Muscle layer of duodenum (tissue), 2 donors: ENCODE measurements around the gene ALDH7A1.

Experiments
- H3K27ac ChIP-seq: one replicate; pipeline ENCODE4 v1.7.0; 2013; ENCODE audit warnings: mild to moderate bottlenecking, low read length
- H3K27me3 ChIP-seq: one replicate; pipeline ENCODE4 v1.7.0; 2013; ENCODE audit warnings: low read depth, mild to moderate bottlenecking, control low read depth, low read length
- H3K36me3 ChIP-seq, 2 donors: one replicate each; pipeline ENCODE4 v1.7.0; 2013; ENCODE audit warnings: low read length in 2 of 2, control low read depth in 1 of 2, mild to moderate bottlenecking in 1 of 2; ENCODE audit not compliant: insufficient read depth in 2 of 2, control insufficient read depth in 1 of 2
- H3K4me1 ChIP-seq, 2 donors: one replicate each; pipeline ENCODE4 v1.7.0; 2013; ENCODE audit warnings: low read length in 2 of 2, mild to moderate bottlenecking in 2 of 2, control low read depth in 1 of 2, moderate library complexity in 1 of 2; ENCODE audit not compliant: insufficient read depth in 2 of 2, control insufficient read depth in 1 of 2
- H3K4me3 ChIP-seq, 2 donors: one replicate each; pipeline ENCODE4 v1.7.0; 2013; ENCODE audit warnings: low read length in 2 of 2, low read depth in 1 of 2, mild to moderate bottlenecking in 1 of 2
- H3K9me3 ChIP-seq, 2 donors: one replicate each; pipeline ENCODE4 v1.7.0; 2013; ENCODE audit warnings: low read length in 2 of 2, control low read depth in 1 of 2, mild to moderate bottlenecking in 1 of 2; ENCODE audit not compliant: control insufficient read depth in 1 of 2
- donor health status: healthy.

The ALDH7A1 gene

GRCh38 chr5:126484253-126484652 is 110.8 kb downstream of the ALDH7A1 start:
- H3K9me3 ChIP-seq, result no peaks in the 10 kb centered on the region
- peaks cover 40 to 57% of the 10 kb centered on the region in 2 donors for H3K36me3 ChIP-seq
- no peak overlapping the region for H3K27ac ChIP-seq
- peaks cover 0 to 2% of the 10 kb centered on the region in 2 donors for H3K4me1 ChIP-seq
- H3K27me3 ChIP-seq, result no peaks in the 10 kb centered on the region
- H3K4me3 ChIP-seq, result no peak overlapping the region

GRCh38 chr5:126483156-126483555 is 111.9 kb downstream of the ALDH7A1 start:
- Histone ChIP-seq H3K4me3 (no peak overlapping the region), H3K27ac (no peak overlapping the region), H3K9me3 (no peaks in the 10 kb centered on the region), H3K4me1 (peaks cover 0 to 4% of the 10 kb centered on the region in 2 donors), H3K27me3 (no peaks in the 10 kb centered on the region), H3K36me3 (peaks cover 33 to 46% of the 10 kb centered on the region in 2 donors)

- Histone ChIP-seq H3K4me3 (no peak overlapping the region), H3K27me3 (no peaks in the 10 kb centered on the region), H3K9me3 (no peaks in the 10 kb centered on the region), H3K27ac (no peak overlapping the region), H3K36me3 (peaks cover 32 to 40% of the 10 kb centered on the region in 2 donors), H3K4me1 (peaks cover 0 to 5% of the 10 kb centered on the region in 2 donors)
Measured at GRCh38 chr5:126482591-126482990, 112.4 kb downstream of the ALDH7A1 start.

GRCh38 chr5:126481243-126481642 is 113.8 kb downstream of the ALDH7A1 start:
- no peaks in the 10 kb centered on the region for H3K27me3 ChIP-seq
- H3K4me3 ChIP-seq, result no peak overlapping the region
- H3K36me3 ChIP-seq, result peaks cover 19 to 27% of the 10 kb centered on the region in 2 donors
- H3K9me3 ChIP-seq, result no peaks in the 10 kb centered on the region
- no peak overlapping the region for H3K27ac ChIP-seq
- H3K4me1 ChIP-seq, result peaks cover 0 to 9% of the 10 kb centered on the region in 2 donors
